HepG2 (cell line): ENCODE data around the gene CISD3. TPM values are rescaled to one million over a fixed set of nuclear protein-coding genes. Genes with fewer than 3 reads are reported as not detected.

Source experiments
- AGO1 ChIP-seq: fragments of 200-400 bp; formaldehyde crosslinking; IDR thresholded peaks from 2 replicates; pipeline ENCODE4 v1.6.1; 2017; ENCODE audit warnings: mild to moderate bottlenecking, low read depth, low read length, moderate library complexity; ENCODE audit not compliant: poor library complexity, severe bottlenecking
- ATRX ChIP-seq: sonication (generic); formaldehyde crosslinking; IDR thresholded peaks from 2 replicates; pipeline ENCODE4 v1.4.0; 2020; ENCODE audit warnings: missing genetic modification reagents, borderline replicate concordance
- GATAD2A ChIP-seq: IDR thresholded peaks from 2 replicates; pipeline ENCODE4 v1.6.1; 2016
- HNF4A ChIP-seq: sonication (generic); formaldehyde crosslinking; IDR thresholded peaks from 2 replicates; pipeline ENCODE4 v1.4.0; 2020; ENCODE audit warnings: missing genetic modification reagents
- KDM6A ChIP-seq: IDR thresholded peaks from 2 replicates; pipeline ENCODE4 v1.6.1; 2016; ENCODE audit warnings: low read depth
- MAFG ChIP-seq: sonication (generic); formaldehyde crosslinking; IDR thresholded peaks from 2 replicates; pipeline ENCODE4 v1.5.1; 2020; ENCODE audit warnings: mild to moderate bottlenecking, missing genetic modification reagents
- MED8 ChIP-seq: sonication (generic); formaldehyde crosslinking; IDR thresholded peaks from 2 replicates; pipeline ENCODE4 v1.8.1; 2023; ENCODE audit warnings: mild to moderate bottlenecking, missing genetic modification reagents; ENCODE audit not compliant: insufficient replicate concordance
- MLXIP ChIP-seq: sonication (generic); formaldehyde crosslinking; IDR thresholded peaks from 2 replicates; pipeline ENCODE4 v1.9.0; 2021; ENCODE audit warnings: missing genetic modification reagents, borderline replicate concordance
- MZF1 ChIP-seq: sonication (generic); formaldehyde crosslinking; IDR thresholded peaks from 2 replicates; pipeline ENCODE4 v1.8.1; 2023; ENCODE audit warnings: mild to moderate bottlenecking, missing genetic modification reagents, borderline replicate concordance
- NBN ChIP-seq: fragments of 450-650 bp; conservative IDR thresholded peaks from 2 replicates; pipeline ENCODE4 v1.6.1; 2017
- PAWR ChIP-seq: sonication (generic); formaldehyde crosslinking; IDR thresholded peaks from 2 replicates; pipeline ENCODE4 v1.4.0; 2020; ENCODE audit warnings: missing genetic modification reagents, mild to moderate bottlenecking, borderline replicate concordance
- POLR2A ChIP-seq, 2 experiments: IDR thresholded peaks; 2 replicates each; pipeline ENCODE4 v1.6.1; 2011; ENCODE audit warnings: low read depth in 2 of 2, low read length in 2 of 2, mild to moderate bottlenecking in 1 of 2, moderate library complexity in 1 of 2; ENCODE audit not compliant: insufficient read depth in 1 of 2
- PRMT3 ChIP-seq: sonication (generic); formaldehyde crosslinking; IDR thresholded peaks from 2 replicates; pipeline ENCODE4 v1.8.1; 2022; ENCODE audit warnings: low read depth, mild to moderate bottlenecking, moderate library complexity, missing genetic modification reagents, borderline replicate concordance
- SCMH1 ChIP-seq: sonication (generic); formaldehyde crosslinking; IDR thresholded peaks from 2 replicates; pipeline ENCODE4 v1.9.0; 2021; ENCODE audit warnings: missing genetic modification reagents, mild to moderate bottlenecking, borderline replicate concordance
- SKI ChIP-seq: fragments of 450-650 bp; IDR thresholded peaks from one replicate; pipeline ENCODE4 v1.6.1; 2018; ENCODE audit warnings: mild to moderate bottlenecking; ENCODE audit not compliant: partially characterized antibody
- SMARCE1 ChIP-seq: fragments of 450-650 bp; IDR thresholded peaks from 2 replicates; pipeline ENCODE4 v1.6.1; 2017; ENCODE audit warnings: borderline replicate concordance
- ZKSCAN8 ChIP-seq: IDR thresholded peaks from 2 replicates; pipeline ENCODE4 v1.6.1; 2016; ENCODE audit warnings: borderline replicate concordance, missing genetic modification reagents, missing compliant biosample characterization
- ZNF121 ChIP-seq: sonication (generic); formaldehyde crosslinking; IDR thresholded peaks from 2 replicates; pipeline ENCODE4 v1.5.0; 2020; ENCODE audit warnings: mild to moderate bottlenecking, missing genetic modification reagents
- ZNF234 ChIP-seq: sonication (generic); formaldehyde crosslinking; conservative IDR thresholded peaks from 2 replicates; pipeline ENCODE4 v1.5.1; 2020; ENCODE audit warnings: mild to moderate bottlenecking, missing genetic modification reagents
- ZNF343 ChIP-seq: sonication (generic); formaldehyde crosslinking; IDR thresholded peaks from 2 replicates; pipeline ENCODE4 v1.4.0; 2020; ENCODE audit warnings: mild to moderate bottlenecking, missing genetic modification reagents
- ZNF564 ChIP-seq: sonication (generic); formaldehyde crosslinking; IDR thresholded peaks from 2 replicates; pipeline ENCODE4 v1.8.1; 2023; ENCODE audit warnings: mild to moderate bottlenecking, missing genetic modification reagents
- ZNF615 ChIP-seq: sonication (generic); formaldehyde crosslinking; IDR thresholded peaks from 2 replicates; pipeline ENCODE4 v1.5.0; 2020; ENCODE audit warnings: mild to moderate bottlenecking, missing genetic modification reagents, borderline replicate concordance
- ZNF639 ChIP-seq: conservative IDR thresholded peaks from 2 replicates; pipeline ENCODE4 v1.6.1; 2018; ENCODE audit warnings: missing genetic modification reagents
- ZNF747 ChIP-seq: sonication (generic); formaldehyde crosslinking; IDR thresholded peaks from 2 replicates; pipeline ENCODE4 v1.8.1; 2023; ENCODE audit warnings: missing genetic modification reagents, mild to moderate bottlenecking, borderline replicate concordance
- ZNF768 ChIP-seq: sonication (generic); formaldehyde crosslinking; IDR thresholded peaks from 2 replicates; pipeline ENCODE4 v1.4.0; 2020; ENCODE audit warnings: missing genetic modification reagents
- ZNF773 ChIP-seq: sonication (generic); formaldehyde crosslinking; IDR thresholded peaks from 2 replicates; pipeline ENCODE4 v1.4.0; 2020; ENCODE audit warnings: missing genetic modification reagents, borderline replicate concordance
- ZNF816 ChIP-seq: sonication (generic); formaldehyde crosslinking; IDR thresholded peaks from 2 replicates; pipeline ENCODE4 v1.8.0; 2022; ENCODE audit warnings: missing genetic modification reagents, mild to moderate bottlenecking, borderline replicate concordance
- ZNF878 ChIP-seq: sonication (generic); formaldehyde crosslinking; IDR thresholded peaks from 2 replicates; pipeline ENCODE4 v1.8.1; 2023; ENCODE audit warnings: mild to moderate bottlenecking, missing genetic modification reagents, moderate library complexity
- polyA plus RNA-seq, 8 experiments: library from polyadenylated mRNA; depleted of rRNA in 3 of 8; stranded (reverse) in 7 of 8; unstranded in 1 of 8; fragments of >200 nt; fragmentation: Illumina TruSeq in 4 of 8; extraction: Trizol in 4 of 8; gene quantifications; 2 replicates each; pipeline versions ENCODE4 v1.2.1 to v1.2.3, GENCODE V29; 2011 to 2016; ENCODE audit warnings: low read depth in 4 of 8, missing spikeins in 1 of 8, mixed read lengths in 1 of 8; ENCODE audit not compliant: insufficient read depth in 1 of 8
- total RNA-seq, 5 experiments: library from RNA; depleted of rRNA; stranded (reverse); fragments of >200 nt; fragmentation: Illumina TruSeq; extraction: Trizol; gene quantifications; 2 replicates each; pipeline ENCODE4 v1.2.3, GENCODE V29; 2016; ENCODE audit warnings: low read depth in 1 of 5

CISD3 gene
- total and polyA plus RNA-seq, 2 of the 13 experiments (the other 11 are each of a cell fraction or from before 2014, with no cell fraction given): 30.0 to 34.1 TPM

- peak; percentile 74; the same call in 1 of the 2 replicates for TF ChIP-seq ZNF639
- no peak for TF ChIP-seq ATRX (CRISPR knock-in tag)
- TF ChIP-seq ZKSCAN8: peak; percentile 67; the same call in 1 of the 2 replicates
- TF ChIP-seq MAFG (CRISPR knock-in tag): no peak
- no peak for TF ChIP-seq SMARCE1
- TF ChIP-seq AGO1: no peak
- TF ChIP-seq ZNF564: peak; percentile 15; the same call in 1 of the 2 replicates
- TF ChIP-seq ZNF121: no peak
- TF ChIP-seq ZNF816: no peak
- peak; percentile 28 for TF ChIP-seq SKI
- TF ChIP-seq PAWR (CRISPR knock-in tag): no peak
- no peak for TF ChIP-seq ZNF615 (CRISPR knock-in tag)
- no peak for TF ChIP-seq ZNF234 (CRISPR knock-in tag)
- TF ChIP-seq ZNF747 (CRISPR knock-in tag): peak; percentile 76
- peak; percentile 75 for TF ChIP-seq GATAD2A (CRISPR knock-in tag)
- no peak for TF ChIP-seq MLXIP
- peak; percentile 72 for TF ChIP-seq HNF4A (CRISPR knock-in tag)
- TF ChIP-seq ZNF773 (CRISPR knock-in tag): 0 out of 2 replicates have a peak, but pooled peaks have one; percentile 73
- TF ChIP-seq KDM6A (CRISPR knock-in tag): 0 out of 2 replicates have a peak, but pooled peaks have one; percentile 31
- no peak for TF ChIP-seq MED8 (CRISPR knock-in tag)
- no peak for TF ChIP-seq SCMH1
- peak; percentile 70; the same call in 1 of the 2 replicates for TF ChIP-seq ZNF878 (CRISPR knock-in tag)
- TF ChIP-seq PRMT3: peak; percentile 87; the same call in 1 of the 2 replicates
- no peak for TF ChIP-seq NBN
- no peak for TF ChIP-seq MZF1
- TF ChIP-seq POLR2A (IDR thresholded peaks at IDR 0.05; ENCODE audit: insufficient read depth in 1 of 2, low read depth in 2 of 2, low read length in 2 of 2): peak; percentile 77 to 82
- TF ChIP-seq ZNF768 (CRISPR knock-in tag): peak; percentile 1; the same call in 1 of the 2 replicates
- peak; percentile 46; the same call in 1 of the 2 replicates for TF ChIP-seq ZNF343 (CRISPR knock-in tag)
These were observed 22.3 kb downstream of the CISD3 start, which contains the start of gene PSMB3 (continued) for GRCh38 chr17:38752308-38753070.
